GM18498 (cell line): ENCODE measurements around the gene POTEF.
"Not testable (repeated sequence)": the region's sequence is repeated elsewhere in the genome, so short reads cannot be mapped to it uniquely, and the experiment has no call there.

ENCODE experiments used
- ATAC-seq: cut with Tn5 transposase; IDR thresholded peaks from one replicate; pipeline ENCODE4 v1.9.1; 2021; ENCODE audit warnings: mild to moderate bottlenecking, moderate library complexity; ENCODE audit not compliant: unreplicated experiment

POTEF gene

DNA sequence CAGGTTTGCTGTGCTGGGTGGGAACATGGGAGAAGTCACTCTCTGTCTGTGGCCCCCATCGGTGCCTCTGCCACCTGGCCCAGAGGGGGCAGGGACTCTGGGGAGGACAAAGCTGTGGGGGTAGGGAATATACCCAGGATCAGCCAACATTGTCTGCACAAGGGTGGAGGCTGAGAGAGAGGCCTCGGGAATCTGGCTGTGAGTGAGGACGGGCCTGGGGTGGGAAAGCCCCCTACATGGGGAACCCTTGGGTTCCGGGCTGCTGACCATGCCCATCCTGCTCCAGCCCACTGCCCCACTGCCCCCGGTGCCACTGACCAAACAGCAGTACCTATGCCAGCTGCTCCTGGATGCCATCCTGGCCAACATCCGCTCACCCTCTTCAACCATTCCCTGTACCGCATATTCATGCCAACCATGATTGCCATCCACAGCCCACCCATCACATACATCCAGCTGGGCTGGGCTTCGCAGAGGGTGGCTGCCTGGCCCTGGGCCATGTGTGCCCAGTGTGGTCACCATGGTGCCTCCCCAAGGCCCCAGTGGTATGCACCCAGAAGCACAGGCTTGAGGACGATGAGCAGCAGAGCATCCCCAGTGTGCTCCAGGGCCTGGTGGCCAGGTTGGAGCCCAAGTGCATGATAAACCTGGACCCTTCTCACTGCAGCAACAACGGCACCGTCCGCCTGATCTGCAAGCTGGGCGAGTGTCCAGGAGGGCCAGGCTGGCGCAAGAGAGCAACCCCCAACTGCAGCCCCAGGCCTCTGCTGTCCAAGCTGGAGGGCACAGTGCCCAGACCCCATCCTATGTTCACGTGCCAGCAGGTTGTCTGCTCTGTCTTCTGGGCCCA lies 6.9 kb upstream of the POTEF start:
- ATAC-seq: no peak

- not testable (repeated sequence) for ATAC-seq
Measured at GRCh38 chr2:130128464-130128863, 558 bp downstream of the POTEF start.

DNA sequence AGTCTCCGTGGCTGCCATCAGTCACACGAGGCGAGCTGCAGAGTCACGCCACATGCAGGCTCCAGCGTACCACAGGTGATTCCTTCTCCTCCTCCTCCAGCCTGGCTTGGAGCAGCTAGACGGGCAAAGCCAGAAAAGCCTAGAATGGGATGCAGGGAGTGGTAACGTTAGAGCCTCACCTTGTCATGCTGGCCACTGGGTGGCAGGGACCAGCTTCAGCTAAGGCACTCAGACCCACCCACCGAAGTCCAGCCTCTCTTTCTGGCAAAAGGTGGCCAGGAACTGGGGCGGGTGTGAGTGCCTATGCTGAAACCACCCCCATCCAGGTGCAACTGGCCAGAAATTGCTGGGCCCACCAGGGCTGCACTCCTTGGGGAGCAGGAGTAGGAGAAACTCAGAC lies 1.3 kb downstream of the POTEF start:
- not testable (repeated sequence) for ATAC-seq

DNA sequence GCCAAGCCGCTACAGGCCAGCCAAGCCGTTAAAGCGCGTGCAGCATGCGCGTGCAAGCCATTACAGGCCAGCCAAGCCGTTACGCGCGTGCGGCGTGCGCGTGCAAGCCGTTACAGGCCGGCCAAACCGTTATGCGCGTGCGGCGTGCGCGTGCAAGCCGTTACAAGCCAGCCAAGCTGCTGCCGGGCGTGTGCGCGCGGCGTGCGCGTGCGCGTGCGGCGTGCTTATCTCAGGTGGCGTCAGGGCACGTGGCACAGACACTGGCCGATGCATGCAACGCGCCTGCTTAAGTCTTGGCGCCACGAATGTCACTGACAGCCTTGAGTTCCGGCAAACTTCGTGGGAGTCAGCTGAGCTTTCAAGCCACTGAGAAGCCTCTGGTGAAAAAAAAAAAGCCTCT lies 8.1 kb downstream of the POTEF start:
- not testable (repeated sequence) for ATAC-seq

DNA sequence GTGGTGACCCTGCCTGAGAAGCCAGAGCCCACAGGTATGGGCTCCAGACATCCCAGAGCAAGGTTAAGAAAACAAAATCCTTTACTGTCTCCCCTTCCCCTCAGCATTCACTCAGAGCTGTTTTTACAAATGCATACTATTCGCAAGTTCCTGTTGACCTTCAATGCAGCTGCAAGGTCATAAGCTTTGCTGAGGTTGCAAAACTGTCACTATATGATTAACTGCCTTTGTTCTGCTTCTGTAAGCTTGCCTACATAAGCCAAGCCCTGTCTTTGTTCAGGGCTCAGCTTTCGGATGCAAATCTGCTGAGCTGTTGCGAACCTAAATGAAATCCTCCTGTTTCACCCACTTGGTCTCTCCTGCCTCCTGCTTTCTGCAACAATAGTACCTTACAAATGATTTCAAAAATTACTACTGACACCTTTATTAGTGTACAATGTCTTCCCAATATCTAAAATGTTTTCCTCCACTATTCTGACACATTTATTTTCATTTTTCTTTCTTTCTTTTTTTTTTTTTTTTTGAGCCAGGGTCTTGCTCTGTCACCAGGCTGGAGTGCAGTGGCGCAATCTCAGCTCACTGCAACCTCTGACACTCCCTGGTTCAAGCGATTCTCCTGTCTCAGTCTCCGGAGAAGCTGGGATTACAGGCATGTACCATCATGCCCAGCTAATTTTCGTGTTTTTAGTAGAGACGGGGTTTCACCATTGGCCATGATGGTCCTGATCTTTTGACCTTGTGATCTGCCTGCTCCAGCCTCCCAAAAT lies 26.2 kb downstream of the POTEF start:
- ATAC-seq: not testable (repeated sequence)

- not testable (repeated sequence) for ATAC-seq
Measured at GRCh38 chr2:130062645-130063044, 66.4 kb downstream of the POTEF start.

- ATAC-seq: not testable (repeated sequence)
Measured at GRCh38 chr2:130059982-130060381, 69.0 kb downstream of the POTEF start.

DNA sequence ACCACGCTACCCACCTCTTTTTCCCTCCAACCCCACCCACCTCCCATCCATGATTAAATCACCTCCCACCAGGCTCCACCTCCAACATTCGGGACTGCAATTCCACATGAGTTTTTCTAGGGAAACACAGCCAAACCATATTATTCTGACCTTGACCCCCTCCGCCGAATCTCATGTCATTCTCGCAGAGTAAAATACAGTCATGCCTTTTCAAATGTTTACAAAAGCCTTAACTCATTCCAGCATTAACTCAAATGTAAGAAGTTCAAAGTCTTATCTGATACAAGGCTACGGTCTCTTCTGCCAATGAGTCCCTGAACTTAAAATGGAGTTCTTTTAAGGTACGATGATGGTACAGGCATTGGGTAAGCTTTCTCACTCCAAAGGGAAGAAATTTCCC lies 72.7 kb downstream of the POTEF start:
- not testable (repeated sequence) for ATAC-seq

GRCh38 chr2:130053217-130053911 lies 75.7 kb downstream of the POTEF start:
- not testable (repeated sequence) for ATAC-seq

DNA sequence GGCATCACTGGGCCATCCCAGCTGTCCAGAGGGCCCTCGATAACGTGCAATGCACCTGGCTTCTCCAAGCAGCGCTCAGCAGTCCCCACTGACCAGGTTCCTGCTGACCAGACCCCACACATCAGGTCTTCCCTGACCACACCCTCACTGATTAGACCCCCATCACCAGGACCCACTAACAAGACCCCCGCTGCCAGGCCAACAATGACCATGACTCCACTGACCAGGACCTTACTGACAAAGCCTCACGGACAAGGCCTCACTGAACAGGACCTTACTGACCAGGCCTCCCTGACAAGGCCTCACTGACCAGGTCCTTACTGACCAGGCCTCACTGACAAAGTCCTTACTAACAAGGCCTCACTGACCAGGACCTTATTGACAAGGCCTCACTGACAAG lies 76.6 kb downstream of the POTEF start:
- not testable (repeated sequence) for ATAC-seq

DNA sequence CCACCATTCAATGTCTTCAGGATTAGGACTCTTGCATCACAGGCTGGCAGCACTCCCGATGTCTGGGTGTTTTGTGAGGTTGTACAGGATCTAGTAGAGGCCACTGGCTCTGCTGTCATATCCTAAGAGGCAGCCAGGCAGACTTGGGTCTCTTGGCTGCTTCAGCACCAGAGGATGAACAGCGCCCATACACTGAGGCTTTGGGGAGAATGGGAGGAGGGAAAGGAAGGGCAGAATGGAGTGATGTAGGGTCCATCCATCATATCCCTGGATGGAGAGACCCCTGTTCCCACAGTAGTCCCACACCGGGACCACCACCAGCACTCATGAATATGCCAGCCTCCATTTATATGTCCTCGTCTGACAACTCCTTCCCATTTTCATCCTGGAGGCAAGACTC lies 80.6 kb downstream of the POTEF start:
- not testable (repeated sequence) for ATAC-seq

DNA sequence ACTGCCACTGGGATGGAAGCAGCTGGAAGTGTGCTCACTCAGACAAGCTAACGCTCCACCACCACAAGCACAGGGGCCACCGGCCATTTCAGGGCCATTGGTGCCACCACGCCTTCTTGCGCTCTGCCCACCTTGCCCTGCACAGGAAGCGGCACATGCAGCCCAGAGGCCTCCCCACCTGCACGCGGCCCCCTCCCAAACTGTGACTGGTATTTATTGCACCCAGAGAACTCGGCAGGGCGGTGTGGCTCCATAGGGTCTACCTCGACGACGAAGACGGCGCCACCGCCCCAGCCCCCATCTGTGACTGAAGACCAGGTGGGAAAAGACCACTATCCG lies 90.8 kb downstream of the POTEF start:
- ATAC-seq: not testable (repeated sequence)

GRCh38 chr2:130025931-130026330 lies 103.1 kb downstream of the POTEF start:
- not testable (repeated sequence) for ATAC-seq
